ENCODE results near the gene HS3ST3A1.

HS3ST3A1 gene

GRCh38 chr17:13484020-13484419, 117.7 kb downstream of the HS3ST3A1 start:
- TF ChIP-seq, protein P1, sequence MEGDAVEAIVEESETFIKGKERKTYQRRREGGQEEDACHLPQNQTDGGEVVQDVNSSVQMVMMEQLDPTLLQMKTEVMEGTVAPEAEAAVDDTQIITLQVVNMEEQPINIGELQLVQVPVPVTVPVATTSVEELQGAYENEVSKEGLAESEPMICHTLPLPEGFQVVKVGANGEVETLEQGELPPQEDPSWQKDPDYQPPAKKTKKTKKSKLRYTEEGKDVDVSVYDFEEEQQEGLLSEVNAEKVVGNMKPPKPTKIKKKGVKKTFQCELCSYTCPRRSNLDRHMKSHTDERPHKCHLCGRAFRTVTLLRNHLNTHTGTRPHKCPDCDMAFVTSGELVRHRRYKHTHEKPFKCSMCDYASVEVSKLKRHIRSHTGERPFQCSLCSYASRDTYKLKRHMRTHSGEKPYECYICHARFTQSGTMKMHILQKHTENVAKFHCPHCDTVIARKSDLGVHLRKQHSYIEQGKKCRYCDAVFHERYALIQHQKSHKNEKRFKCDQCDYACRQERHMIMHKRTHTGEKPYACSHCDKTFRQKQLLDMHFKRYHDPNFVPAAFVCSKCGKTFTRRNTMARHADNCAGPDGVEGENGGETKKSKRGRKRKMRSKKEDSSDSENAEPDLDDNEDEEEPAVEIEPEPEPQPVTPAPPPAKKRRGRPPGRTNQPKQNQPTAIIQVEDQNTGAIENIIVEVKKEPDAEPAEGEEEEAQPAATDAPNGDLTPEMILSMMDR (IDR thresholded peaks at IDR 0.05), result no peak
- Histone ChIP-seq H3K27ac (no peak overlapping the region), H3K4me3 (no peak overlapping the region)
- no peak for DNase-seq (ENCODE audit: low spot score)

DNA sequence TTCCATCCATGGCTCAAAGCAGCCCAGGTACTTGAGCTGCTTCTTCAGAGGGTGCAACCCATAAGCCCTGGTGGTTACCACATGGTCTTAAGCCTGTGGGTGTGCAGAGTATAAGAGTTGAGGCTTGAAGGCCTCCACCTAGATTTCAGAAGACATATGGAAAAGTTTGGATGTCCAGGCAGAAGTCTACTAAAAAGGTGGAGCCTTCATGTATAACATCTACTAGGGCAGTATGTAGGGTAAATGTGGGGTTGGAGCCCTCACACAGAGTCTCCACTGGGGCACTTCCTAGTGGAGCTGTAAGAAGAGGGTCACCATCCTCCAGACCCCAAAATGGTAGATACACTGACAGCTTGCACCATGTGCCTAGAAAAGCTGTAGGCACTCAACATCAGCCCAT, 120.9 kb downstream of the HS3ST3A1 start:
- DNase-seq (ENCODE audit: low spot score), result no peak
- Histone ChIP-seq H3K27ac (no peak overlapping the region), H3K4me3 (no peak overlapping the region)
- TF ChIP-seq, protein P1 (IDR thresholded peaks at IDR 0.05), result no peak

GRCh38 chr17:13478326-13478830, 123.4 kb downstream of the HS3ST3A1 start:
- H3K4me3 ChIP-seq, result no peak overlapping the region
- TF ChIP-seq, protein P1 (IDR thresholded peaks at IDR 0.05), result no peak
- DNase-seq (ENCODE audit: low spot score), result no peak
- no peak overlapping the region for H3K27ac ChIP-seq

DNA sequence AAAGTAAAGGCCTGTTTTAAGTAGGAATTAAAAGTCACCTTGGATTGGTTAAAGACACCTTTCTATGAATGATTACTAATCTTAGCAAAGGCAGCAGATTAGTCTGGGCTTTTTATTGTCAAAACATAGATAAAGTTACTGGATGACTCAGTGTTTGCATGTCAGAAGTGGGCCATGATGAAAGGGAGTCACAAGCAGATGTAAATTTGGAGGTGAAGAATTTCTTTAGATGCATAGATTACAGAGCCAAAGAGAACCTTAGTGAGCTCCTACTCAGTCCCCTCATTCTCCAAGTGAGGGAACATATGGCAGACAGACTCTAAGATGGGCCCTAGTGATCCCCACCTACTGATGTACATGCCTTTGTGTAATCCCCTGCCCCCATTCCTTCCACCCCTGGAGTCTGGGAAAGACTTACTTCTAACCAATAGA, 124.5 kb downstream of the HS3ST3A1 start:
- DNase-seq (ENCODE audit: low spot score), result no peak
- H3K4me3 ChIP-seq, result no peak overlapping the region
- TF ChIP-seq, protein P1 (IDR thresholded peaks at IDR 0.05), result no peak
- H3K27ac ChIP-seq, result no peak overlapping the region

DNA sequence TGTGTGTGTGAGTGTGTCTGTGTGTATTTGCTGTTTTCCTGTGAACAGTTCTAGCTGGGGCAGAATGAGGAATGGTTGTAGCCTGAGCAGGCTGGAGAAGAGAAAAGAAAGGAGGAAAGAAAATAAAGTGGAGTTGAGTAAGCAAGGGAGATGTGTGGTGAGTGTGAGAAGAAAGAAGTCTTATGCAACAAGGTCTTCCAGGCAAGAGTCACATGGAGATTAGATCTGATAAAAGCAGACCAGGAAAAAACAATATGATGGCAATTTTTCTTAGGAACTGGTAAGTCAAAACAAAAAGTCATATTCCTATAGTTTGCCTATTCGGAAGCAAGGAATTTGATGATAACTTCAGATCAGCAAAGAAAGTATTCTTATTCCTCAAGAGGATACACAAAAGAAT, 125.0 kb downstream of the HS3ST3A1 start:
- no peak overlapping the region for H3K27ac ChIP-seq
- no peak overlapping the region for H3K4me3 ChIP-seq
- TF ChIP-seq, protein P1 (IDR thresholded peaks at IDR 0.05), result no peak
- no peak for DNase-seq (ENCODE audit: low spot score)

DNA sequence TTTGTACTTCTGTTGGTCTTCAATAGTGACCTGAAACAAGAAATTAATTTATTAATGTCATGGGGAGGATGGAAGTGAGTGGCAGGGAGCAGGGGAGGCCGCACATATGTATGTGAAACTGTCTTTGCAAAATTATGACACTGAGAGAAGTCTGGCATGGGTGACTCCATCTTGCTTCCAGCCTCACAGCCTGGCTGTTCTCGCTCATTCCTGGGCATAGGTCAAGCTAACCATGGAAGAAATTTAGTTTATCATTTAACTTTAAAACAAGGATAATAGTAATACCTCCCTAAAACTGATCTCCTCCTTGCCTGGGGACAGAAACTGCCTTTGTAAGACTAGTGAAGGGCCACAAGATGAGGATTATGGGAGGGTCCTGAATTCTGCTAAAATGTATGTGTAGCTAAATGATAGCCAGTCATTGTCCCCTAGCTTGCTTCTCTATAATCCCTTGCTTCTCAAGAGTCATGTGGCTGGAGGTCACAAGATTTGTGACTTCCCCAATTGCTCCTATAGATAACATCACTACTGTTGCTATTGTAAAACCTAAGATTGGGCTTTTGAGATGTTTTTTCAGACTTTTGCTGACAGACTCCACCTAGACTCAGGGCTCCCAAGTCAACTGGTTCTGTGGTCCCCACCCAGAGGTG, 126.0 kb downstream of the HS3ST3A1 start:
- Histone ChIP-seq H3K4me3 (no peak overlapping the region), H3K27ac (no peak overlapping the region)
- TF ChIP-seq, protein P1 (IDR thresholded peaks at IDR 0.05), result no peak
- no peak for DNase-seq (ENCODE audit: low spot score)
